Thoracic aorta endothelial cell (primary cell): ENCODE data around the gene WASF2. TPM values are rescaled to one million over a fixed set of nuclear protein-coding genes. Genes with fewer than 3 reads are reported as not detected.

ENCODE experiments used
- total RNA-seq: library from RNA; depleted of rRNA; stranded (reverse); fragments of >200 nt; gene quantifications from 2 replicates; pipeline ENCODE4 v1.2.3, GENCODE V29; 2012

Gene WASF2, protein sequence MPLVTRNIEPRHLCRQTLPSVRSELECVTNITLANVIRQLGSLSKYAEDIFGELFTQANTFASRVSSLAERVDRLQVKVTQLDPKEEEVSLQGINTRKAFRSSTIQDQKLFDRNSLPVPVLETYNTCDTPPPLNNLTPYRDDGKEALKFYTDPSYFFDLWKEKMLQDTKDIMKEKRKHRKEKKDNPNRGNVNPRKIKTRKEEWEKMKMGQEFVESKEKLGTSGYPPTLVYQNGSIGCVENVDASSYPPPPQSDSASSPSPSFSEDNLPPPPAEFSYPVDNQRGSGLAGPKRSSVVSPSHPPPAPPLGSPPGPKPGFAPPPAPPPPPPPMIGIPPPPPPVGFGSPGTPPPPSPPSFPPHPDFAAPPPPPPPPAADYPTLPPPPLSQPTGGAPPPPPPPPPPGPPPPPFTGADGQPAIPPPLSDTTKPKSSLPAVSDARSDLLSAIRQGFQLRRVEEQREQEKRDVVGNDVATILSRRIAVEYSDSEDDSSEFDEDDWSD
- 56.1 and 59.5 TPM in 2 replicates for total RNA-seq

DNA sequence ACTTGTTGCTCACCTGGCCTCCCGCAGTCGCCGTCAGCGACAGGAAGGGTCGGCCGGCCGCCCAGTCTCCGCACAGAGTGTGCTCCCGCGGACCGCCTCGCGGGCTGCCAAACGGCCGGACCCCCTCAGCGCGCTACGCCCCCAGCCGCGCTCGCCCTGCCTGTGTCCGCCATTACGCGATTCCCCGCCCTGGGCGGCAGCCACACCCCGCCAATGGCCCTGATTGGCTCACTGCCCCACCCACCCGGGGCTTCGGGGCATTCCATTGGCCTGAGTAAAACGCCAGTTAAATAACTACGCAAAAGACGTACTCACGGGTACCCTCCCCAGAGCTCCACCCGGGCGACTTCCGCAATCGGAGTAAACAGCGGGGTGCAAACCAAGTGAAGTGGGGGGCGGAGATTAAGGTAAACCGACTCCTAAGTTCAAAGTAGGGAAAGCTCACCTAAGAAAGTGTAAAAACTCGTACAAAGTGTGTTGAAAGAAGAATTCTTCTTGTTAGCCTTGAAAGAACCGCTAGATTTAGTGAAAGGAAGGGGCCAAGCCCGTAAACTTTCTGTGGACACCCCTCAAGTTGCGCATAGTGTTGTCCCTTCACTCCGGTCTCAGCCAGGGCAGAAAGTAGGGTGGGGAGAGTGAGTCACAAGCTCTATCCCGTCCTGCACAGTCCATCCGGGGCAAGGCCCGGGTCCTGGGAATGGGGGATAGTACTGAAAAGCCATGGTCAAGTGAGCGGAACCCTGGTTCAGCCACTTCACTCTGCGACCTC lies at the start of gene WASF2:
TSS of gene WASF2 (minus strand) at position 195 of the 769 bp plus-strand sequence. CDS start 61,277 bp downstream, outside the sequence.

DNA sequence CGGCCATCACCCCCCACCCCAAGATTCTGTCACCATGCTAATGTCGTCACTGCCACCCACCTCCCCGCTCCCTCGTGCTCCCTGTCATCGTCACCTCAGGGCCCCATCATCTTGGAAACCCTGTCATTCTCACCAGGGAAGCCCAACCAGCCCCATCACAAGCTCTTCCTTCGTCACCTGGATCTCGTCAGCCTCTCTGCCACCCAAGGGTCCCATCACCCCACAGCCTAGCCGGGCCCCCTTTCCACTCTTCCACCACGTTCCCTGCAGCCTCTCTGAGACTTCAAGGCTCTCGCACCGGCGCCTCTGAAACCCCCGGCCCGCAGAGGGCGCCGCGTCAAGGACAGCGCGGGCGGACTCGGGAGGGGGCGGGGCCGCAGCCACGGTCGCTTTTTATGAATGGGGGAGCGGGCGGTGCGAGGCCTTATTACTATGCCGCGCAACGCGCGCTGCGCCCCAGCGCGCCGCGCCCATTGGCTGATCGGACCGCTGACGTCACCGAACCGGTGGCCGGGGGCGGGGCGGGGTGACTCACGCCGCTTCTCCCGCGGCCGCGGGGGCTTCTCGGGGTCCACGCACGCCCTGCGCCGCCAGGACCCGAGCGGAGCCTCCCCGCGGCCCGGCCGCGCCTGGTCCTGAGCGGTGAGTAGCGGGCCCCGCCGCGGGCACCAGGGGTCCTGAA lies 97.7 kb downstream of the WASF2 start, which contains the start of gene GPR3:
TSS of gene GPR3 (plus strand) at position 527 of the 682 bp plus-strand sequence. CDS start 1,177 bp downstream, outside the sequence.

DNA sequence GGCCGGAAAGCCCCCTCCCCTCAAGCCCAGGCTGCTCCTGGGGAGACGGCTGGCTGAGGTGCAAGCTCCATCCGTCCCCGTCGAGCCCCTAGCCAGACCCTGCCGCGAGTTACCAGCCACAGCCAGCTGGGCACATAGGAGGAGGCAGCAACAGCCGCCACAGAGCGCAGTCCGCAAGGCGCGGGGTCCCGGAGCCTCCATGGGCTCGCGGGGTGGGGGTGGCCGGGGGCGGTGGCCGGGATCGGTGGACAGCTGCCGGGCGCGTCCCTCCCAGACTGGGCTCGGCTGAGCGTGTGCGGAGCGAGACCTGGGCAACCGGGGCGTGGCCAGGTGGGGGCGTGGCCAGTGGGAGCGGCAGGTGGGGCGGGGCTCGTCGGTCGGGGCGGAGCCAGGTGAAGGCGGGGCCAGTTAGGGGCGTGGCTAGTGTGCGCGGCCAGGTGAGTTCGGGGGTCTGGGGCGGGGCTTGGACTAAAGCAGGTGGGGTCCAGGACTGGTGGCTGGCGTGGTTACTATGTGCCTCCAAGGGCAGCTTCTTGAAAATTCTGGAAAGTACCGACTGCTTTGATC lies 106.8 kb downstream of the WASF2 start, which contains the start of gene CD164L2:
TSS of gene CD164L2 (minus strand) at position 295 of the 567 bp plus-strand sequence. CDS start at position 201, 94 bp downstream.

DNA sequence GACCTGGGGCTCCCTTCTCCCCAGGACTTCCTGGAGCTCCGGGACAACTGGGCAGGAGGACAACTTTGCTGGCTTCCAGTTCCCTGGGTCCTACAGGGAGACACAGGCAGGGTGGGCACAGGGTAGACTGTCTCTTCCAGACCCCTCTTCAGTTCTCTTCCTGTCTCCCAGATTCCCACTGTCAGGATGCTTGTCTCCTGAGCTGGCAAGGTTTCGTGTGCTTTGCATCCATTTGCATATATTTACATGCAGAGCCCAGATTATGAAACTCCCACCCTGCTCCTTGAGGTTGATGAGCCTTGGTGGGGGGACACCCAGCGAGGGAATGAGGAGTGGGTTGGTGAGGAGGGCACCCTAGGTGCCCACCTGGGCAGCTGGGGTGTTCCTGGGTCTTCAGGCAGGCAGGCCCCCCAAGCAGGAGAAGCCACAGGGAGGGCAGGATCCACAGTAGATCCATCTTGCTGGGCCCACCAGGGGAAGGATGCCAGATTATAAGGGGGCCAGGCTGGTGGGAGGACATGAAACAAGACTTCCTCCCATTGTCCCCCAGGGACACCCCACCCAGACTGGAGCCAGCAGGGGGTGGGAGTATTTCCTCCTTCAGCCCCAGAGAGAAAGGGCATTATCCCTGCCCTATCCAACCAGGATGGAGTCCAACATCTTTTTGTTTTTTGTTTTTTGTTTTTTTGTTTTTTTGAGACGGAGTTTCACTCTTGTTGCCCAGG lies 115.4 kb downstream of the WASF2 start, which contains the start of gene FCN3:
TSS of gene FCN3 (minus strand) at position 463 of the 725 bp plus-strand sequence. CDS start at position 457, 6 bp downstream.

DNA sequence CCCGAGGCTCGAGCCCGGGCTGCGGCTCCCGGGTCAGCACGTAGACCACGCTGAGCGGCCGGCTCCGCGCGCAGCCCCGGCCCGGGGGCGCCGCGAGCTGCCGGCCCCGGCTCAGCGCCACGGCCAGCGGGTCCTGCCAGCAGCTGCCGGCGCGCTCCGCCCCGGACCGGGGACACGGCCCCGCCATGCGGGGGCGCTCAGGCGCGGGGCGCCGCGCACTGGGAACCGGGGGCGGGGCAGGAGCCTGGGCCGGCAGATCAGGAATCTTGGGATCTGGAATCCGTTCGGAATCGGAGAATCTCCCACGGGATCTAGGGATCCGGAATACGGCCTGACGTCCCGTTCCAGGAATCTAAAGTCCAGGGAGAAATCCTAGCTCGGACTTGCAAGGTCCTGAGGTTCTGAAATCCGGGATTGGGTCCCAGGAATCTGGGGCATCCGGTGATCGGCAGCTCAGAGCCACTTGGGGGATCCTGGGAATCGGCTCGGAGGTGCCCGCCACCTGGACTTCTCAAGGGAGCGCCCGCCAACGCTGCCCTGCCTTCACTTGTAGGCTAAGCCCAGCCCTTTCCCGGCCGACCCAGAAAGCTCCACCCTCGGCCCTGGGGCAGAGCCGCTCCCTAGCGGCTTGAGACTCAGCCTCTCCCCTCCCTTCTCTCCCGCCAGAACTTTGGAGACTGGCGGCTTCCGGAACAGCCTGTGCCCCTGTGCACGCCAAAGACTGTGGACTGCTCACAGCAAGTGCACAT lies 123.4 kb downstream of the WASF2 start, which contains the start of gene MAP3K6:
TSS of gene MAP3K6 (minus strand) at position 551 of the 749 bp plus-strand sequence. CDS start at position 187, 364 bp downstream.

Other genes starting within 250 kb of the WASF2 start
- 23.9 and 25.7 TPM in 2 replicates for gene TMEM222, start 168.0 kb downstream of the WASF2 start, total RNA-seq
- 0.07 TPM in 1 of 2 replicates, not detected in the other for gene SYTL1, start 148.1 kb downstream of the WASF2 start, total RNA-seq
- gene MAP3K6, start 123.2 kb downstream of the WASF2 start, total RNA-seq: 10.1 and 15.0 TPM in 2 replicates
- 0.14 TPM in 1 of 2 replicates, not detected in the other for gene FCN3, start 115.3 kb downstream of the WASF2 start, total RNA-seq
- not detected in 2 replicates for gene CD164L2, start 106.8 kb downstream of the WASF2 start, total RNA-seq
- gene GPR3, start 97.5 kb downstream of the WASF2 start, total RNA-seq: 0.80 and 2.1 TPM in 2 replicates
- 8.9 and 12.2 TPM in 2 replicates for gene AHDC1, start 114.0 kb upstream of the WASF2 start, total RNA-seq
- gene FGR, start 145.0 kb upstream of the WASF2 start, total RNA-seq: 0.07 TPM in 1 of 2 replicates, not detected in the other
- gene IFI6, start 182.0 kb upstream of the WASF2 start, total RNA-seq: 17.6 and 21.8 TPM in 2 replicates
- 8.0 and 9.6 TPM in 2 replicates for gene FAM76A, start 235.8 kb upstream of the WASF2 start, total RNA-seq